Kidney capillary endothelial cell (primary cell): Measurements from ENCODE around the gene PRXL2B.

Experiments used
- DNase-seq: peaks from one replicate; pipeline ENCODE4 v3.0.0-alpha.2; 2018; ENCODE audit warnings: low spot score

PRXL2B gene

DNA sequence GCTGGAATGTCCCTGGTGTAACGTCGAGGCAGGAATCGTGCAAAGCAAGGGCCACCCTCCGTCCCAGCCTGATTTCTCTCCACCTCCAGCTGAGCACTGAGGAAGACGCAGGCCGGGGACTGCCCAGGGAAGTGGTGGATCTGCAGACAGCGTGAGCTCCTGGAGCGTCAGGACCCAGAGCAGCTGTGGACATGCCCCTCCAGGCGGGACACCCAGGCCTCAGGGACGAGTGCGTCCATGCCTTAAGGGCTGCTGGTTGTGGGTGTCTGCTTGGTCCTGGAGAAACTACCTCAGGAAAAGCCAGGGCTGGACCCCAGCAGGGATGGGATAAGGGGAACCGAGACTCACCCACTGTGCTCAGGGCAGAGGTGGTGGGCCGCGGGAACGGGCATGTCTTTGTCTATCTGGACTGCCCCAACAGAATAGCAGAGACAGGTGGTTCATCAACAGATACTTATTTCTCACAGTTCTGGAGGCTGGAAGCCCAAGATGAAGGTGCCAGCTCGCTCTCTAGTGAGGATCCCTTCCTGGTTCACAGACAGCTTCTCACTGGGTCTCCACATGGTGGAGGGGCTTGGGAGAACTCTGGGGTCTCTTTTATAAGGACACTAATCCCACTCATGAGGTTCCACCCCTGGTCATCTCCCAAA is 52.0 kb downstream of the PRXL2B start:
- DNase-seq = no peak

DNA sequence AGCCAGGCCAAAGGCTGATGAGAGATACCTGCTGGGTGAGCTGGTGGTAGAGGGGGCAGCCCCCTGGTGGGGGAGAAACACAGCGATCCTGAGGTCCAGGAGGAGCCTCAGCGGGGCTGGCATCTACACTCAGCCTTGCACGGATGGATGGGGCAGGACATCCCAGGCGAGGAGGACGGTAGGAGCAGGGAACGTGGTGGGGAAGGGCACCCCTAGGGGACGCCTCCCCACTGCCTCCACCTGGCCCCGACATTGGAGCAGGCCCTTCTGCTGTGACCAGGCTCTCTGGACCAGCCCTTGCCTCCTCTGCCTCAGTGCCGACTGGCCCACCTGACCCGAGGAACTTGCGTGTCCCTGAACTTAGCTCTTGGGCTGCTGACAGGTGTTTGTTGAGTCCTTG is 52.6 kb downstream of the PRXL2B start:
- no peak for DNase-seq

DNA sequence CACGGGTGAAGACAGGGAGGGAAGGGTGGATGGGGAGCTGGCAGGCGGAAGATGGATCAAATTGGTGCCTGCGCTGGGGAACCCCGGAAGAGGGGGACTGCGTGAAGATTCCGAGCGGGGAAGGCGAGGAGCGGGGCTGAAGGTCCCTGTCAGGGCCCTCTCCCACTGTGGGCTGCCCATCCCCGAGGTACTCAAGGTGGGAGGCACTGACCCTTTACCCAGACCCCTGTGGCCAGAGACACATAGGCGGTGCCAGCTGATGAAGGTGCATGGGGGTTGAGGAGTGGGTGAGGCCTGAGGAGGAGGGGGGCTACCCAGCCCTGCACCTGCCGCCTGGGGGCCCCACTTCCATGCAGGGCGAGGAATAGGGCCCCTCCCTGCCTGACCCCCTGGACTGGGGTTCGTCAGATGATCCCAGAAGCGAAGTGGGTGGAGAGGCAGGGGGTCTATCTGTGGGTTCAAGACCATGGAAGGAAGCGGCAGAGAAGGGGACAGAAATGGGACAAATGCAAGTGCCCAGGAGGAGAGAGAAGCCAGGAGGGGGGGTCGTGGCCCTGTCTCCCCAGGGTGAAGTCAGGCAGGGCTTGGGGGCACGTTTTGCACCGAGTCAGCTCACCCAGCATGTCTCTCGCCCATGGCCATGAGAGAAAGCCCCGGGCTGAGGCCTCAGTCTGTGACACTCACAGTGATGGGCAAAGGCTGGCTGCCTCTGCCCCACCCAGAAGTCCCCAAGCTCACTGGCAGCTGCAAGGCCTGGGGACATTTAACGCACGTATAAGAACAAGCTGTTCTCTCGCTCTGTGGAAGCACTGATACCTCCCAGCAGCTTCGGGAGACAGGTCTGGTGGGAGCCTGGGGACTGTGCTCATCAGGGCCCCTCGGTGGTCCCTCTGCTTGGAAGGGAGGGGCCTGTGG is 53.3 kb downstream of the PRXL2B start:
- DNase-seq = no peak

DNA sequence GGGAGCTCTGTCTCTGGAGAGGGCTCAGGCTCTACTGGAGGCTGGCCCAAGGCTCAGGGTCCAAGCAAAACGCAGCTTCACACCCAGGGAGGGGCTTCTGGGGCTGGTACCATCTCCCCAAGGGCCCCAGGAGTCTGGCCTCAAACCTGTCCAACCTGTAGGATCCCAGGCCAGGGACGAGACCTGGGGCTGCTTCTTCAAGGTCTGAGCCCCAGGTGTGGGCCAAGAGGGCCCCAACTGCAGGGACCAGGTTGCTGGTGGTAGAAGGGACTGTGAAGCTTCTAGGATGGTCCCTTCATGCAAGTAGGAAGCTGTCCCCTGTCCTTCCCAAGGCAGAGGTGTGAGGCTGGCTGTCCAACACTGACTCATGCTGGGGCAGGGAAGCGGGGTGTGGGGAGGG is 54.0 kb downstream of the PRXL2B start:
- no peak for DNase-seq
